ENCODE results near the gene ARHGEF4. TPM values are rescaled to one million over a fixed set of nuclear protein-coding genes. Genes with fewer than 3 reads are reported as not detected.
A peak's percentile ranks its signal among the peaks of the same experiment; 100 is the strongest.

ARHGEF4 gene
- total RNA-seq, 1 experiment from 2014 or later = 7.6 TPM

DNA sequence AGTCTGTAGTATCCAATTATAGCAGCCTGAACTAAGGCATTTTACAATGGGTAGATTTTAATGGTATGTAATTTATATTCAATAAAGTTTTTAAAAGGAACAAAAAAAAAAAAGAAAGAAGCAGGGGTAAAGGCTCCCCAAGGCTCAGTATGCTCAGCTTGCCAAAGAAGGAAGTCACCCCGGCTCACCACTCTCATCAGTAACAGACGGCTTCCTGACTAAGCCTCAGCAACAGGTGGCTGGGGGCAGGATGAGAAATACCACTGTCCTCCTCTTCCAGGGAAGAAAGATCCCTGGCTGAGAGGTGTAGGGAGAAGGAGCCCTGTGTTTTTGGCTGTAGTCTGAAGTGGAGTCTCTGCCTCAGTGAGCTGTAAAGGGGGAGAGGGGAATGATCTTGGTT is 121.2 kb downstream of the ARHGEF4 start:
- Histone ChIP-seq H3K36me3 (no peaks in the 10 kb centered on the region), H3K27me3 (peaks cover 3% of the 10 kb centered on the region), H3K4me3 (no peak overlapping the region), H3K9me3 (no peaks in the 10 kb centered on the region; the same call in 1 of the 2 replicates)
- DNase-seq = no peak

DNA sequence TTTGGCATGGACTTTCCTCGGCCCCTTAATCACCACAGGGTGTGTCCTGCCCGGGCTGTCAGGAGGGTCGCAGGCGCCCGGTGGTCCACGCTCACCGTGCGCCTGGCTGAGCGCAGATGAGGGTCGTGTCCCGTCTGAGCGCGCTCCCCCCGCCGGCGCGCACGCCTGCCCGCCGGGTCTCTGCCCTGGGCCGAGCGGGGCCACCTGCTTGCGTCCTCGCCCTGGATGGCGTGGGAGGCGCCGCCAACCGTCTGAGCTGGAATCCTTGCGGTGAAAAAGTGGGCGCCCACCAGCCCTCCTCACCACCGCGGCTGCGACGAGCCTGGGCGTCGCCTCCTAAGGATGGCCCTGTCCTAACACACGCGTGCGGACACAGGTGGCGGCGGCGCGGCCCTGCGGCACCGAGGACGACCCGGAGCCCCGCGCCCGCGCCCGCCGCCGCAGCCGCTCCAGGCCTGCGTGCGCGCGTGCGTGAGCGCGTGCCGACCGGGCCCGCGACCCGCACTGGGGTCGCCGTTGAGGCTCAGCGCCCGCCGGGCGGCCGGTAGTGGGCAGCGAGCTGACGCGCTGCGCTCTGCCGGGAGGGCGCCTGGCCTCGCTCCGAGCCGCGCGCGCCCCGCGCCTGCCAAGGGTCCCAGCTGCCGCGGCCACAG is 126.6 kb downstream of the ARHGEF4 start:
- Histone ChIP-seq H3K27me3 (peaks cover 14% of the 10 kb centered on the region), H3K9me3 (no peaks in the 10 kb centered on the region), H3K36me3 (no peaks in the 10 kb centered on the region), H3K4me3 (no peak overlapping the region)
- no peak for DNase-seq

DNA sequence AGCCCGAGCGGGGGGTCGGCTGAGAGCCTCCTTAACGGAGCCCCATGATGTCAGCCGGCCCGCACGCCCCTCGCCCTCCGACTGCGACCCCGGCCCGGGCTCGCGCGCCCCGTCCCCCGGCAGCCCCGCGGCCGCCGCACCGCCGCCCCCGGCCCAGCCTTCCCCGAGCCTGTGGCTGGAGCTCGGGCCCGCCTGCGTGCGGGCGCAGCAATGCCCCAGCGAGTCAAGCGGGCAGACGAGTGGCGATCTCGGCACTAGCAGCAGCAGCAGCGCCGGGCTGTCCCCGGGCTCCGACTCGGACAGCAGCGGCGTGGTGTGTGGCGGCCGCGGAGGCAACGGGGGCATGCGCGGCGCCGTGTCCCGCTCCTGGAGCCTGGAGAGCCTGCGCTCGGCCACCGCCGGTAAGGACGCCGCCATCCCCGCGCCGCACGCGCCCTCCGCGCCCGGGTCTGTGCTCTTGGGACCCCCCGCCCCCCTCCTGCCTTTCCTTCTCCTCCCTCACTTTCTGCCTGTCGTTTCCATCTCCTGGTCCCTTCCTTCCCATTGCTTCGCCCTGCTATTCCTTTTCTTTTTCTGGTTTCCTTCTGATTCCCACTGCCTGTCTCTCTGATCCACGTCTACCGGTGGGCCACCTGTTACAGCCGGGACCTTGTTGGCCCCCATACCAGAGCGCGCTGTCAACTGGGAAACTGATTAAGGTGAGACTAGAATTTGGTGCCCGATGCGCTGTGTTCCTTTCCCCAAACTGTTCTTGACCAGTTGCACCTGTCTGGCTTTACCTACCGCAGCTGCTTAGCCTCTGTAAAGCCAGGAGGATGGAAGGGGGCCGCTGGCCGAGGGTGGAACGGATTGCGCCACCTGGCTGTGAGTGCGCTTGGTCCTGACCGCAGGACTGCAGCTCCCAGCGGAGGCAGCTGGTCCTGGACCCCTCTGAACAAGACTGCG is 127.4 kb downstream of the ARHGEF4 start:
- Histone ChIP-seq H3K36me3 (no peaks in the 10 kb centered on the region), H3K27me3 (peaks cover 14% of the 10 kb centered on the region), H3K4me3 (no peak overlapping the region), H3K9me3 (no peaks in the 10 kb centered on the region)
- peak; percentile 28 for DNase-seq

DNA sequence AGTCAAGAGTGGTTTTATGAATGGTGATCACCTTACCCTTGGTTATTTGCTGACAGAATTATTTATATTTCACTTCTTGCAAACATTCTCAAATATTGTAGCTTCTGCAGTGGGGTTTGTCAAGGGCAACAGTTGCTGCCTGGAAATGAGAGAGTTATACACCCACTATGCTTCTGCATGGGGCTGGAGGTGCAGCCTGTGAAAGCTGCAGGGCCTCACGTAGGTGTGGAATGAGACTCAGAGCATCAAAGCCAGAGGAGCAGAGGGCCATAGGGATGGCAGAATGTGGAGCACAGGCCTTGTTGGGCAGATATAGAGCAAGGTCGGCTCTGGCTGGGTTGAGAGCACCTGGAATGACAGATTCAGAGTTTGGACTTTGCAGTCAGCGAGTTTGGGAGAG is 128.2 kb downstream of the ARHGEF4 start:
- Histone ChIP-seq H3K36me3 (no peaks in the 10 kb centered on the region), H3K9me3 (no peaks in the 10 kb centered on the region), H3K27me3 (peaks cover 14% of the 10 kb centered on the region), H3K4me3 (no peak overlapping the region)
- DNase-seq = no peak

DNA sequence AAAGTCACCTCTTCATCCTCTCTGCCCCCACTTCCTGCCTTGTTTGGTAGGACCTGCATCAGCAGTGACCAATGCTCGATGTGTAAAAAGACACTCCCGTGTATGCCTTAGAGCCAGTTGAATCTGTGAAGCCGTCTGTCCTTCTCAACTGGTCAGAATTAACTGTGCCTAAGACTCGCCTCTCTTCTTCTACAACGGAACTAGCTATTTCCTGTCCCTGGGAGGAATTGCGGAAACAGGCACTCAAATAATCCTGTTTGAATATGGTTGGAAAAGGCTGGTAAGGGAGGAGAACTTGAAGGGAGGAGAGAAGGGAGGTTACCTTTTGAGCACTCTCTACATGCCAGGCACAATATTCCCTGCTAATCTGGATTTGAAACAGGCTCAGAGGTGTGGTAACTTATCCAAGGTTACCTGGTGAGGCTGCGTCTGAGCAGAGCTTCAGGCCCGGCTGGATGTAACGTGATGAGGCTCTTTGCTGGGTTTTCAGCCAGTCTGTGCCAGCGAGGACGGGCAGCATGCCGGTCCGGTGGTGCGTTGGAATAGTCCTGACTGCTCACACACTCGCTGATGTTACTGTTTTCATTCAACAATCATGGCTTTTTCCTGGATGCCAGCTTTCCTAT is 129.5 kb downstream of the ARHGEF4 start:
- no peaks in the 10 kb centered on the region for H3K36me3 ChIP-seq
- H3K9me3 ChIP-seq = no peaks in the 10 kb centered on the region
- peaks cover 14% of the 10 kb centered on the region for H3K27me3 ChIP-seq
- H3K4me3 ChIP-seq = no peak overlapping the region
- DNase-seq = no peak

DNA sequence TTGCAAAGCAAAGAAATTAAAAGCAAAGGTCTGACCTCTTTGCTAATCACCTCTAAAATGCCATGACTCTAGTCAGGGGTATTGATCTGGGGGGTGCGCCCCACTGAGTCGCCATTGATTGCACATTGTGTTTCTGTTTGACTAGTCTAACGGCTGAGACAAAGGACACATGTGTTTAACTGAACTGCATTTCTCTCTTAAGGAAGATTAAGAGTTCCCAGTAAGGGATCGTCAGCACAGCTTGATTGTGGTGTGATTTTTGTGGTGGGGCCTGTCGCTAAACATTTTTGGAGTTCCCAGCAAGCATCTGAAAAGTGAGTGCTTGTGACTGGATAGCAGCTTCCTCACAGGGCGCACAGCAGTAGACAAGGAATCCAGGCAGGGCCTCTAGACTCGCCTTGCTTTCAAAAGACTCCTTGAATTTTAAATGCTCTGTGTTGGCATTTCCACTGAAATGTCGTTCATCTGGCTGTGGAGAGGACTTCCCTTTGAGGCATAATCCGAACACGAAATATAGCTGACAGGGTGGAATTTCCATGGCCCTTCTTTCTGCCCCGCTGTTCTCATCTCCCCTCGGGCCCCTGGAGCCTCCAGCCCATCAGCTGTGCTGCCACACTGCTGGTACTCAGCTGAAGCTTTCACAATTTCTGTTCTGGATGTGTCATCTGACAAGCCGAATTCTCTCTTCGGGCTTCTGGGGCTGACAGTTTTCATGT is 130.2 kb downstream of the ARHGEF4 start:
- Histone ChIP-seq H3K36me3 (no peaks in the 10 kb centered on the region), H3K4me3 (no peak overlapping the region), H3K9me3 (no peaks in the 10 kb centered on the region), H3K27me3 (peaks cover 14% of the 10 kb centered on the region)
- DNase-seq = no peak

DNA sequence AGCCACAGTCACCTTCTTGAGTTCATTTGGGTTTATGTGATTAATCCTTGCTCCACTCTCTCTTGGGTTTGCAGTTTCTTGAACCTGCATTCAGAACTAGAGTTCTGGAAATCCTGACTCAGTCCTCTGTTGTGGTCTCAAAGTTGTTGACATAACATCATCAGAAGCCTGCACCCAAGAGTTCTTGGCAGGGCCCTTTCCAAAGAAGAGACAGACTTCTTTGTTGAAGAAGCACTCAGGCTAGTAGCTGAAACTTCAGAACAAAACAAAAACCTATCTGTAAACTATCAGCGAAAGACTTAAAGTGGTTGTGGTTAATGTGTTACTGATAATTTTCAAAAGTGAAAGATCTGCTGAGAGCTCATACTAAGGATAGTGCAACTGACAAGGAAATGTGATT is 135.7 kb downstream of the ARHGEF4 start:
- Histone ChIP-seq H3K4me3 (no peak overlapping the region), H3K27me3 (no peaks in the 10 kb centered on the region), H3K36me3 (no peaks in the 10 kb centered on the region), H3K9me3 (peaks cover 1% of the 10 kb centered on the region)
- no peak for DNase-seq

DNA sequence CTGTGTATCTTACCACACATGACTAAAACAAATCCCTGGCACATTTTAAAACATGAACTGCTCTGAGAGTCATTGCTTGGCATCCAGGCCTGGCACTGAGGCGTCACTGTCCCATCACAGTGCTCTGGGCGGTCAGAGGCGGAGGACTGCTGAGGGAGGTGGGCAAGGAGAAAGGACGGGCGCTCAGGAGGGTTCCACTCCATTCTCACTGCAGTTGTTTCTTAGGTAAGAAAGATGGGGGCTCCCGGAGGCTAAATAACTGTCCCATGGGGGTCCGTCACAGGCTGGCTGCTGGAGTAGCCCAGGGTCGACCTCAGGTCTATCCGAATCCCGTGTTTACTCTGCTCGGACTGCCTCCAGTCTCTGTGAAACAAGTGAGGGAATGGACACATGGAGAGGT is 139.0 kb downstream of the ARHGEF4 start:
- Histone ChIP-seq H3K9me3 (peaks cover 5% of the 10 kb centered on the region), H3K36me3 (no peaks in the 10 kb centered on the region), H3K4me3 (no peak overlapping the region), H3K27me3 (no peaks in the 10 kb centered on the region)
- DNase-seq = no peak

DNA sequence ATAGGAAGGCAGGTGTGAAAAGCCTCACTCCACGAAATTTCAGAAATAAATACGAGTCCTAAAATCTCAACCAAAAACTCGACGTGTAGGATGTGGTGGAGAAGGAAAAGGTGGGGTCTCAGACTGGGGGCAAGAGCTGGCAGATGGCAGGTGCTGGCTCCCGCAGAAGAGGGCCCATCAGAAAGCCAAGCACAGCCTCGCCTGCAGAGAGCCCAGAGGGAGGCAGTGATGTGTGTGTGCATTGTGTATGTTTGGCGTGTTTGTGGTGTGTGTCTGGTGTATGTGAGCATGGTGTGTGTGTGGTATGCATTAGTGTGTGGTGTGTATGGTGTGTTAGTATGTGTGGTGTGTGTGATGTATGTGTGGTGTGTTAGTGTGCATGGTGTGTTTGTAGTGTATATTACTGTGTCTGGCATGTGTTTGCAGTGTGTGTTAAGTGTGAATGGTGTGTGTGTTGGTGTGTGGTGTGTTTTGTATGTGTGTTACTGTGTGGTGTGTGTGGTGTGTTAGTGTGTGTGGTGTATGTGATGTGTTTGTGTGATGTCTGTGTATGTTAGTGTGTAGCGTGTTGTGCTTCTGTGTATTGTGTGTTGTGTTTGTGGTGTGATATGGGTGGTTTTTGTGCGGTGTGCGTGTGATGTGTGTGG is 140.0 kb downstream of the ARHGEF4 start:
- Histone ChIP-seq H3K36me3 (no peaks in the 10 kb centered on the region), H3K9me3 (peaks cover 5% of the 10 kb centered on the region), H3K27me3 (no peaks in the 10 kb centered on the region), H3K4me3 (no peak overlapping the region)
- DNase-seq = no peak

DNA sequence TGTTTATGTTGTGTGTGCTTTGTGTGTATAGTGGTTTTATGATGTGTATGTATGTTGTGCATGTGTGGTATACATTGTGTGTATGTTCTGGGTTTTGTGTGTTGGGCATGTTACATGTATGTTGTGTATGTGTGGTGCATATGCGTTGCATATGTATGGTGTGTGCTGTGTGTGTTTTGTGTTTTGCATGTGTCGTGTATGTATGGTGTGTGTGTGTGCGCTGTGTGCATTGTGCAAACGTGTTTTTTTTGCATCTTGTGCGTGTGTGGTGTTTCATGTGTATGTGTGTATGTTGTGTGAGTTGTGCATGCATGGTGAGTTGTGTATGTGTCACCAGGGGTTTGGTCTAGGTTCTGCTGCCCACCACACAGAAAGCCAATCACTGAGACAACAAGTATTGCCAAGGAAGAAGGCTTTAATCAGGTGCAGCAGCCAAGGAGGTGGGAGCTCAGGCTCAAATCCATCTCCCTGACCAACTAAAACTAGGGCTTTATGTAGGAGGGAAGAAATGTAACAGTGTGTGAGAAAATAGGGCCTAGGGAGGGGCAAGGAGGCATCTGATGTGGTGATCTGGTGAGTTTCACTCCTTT is 140.8 kb downstream of the ARHGEF4 start:
- Histone ChIP-seq H3K27me3 (no peaks in the 10 kb centered on the region), H3K36me3 (no peaks in the 10 kb centered on the region), H3K9me3 (peaks cover 5% of the 10 kb centered on the region), H3K4me3 (no peak overlapping the region)
- DNase-seq = no peak

DNA sequence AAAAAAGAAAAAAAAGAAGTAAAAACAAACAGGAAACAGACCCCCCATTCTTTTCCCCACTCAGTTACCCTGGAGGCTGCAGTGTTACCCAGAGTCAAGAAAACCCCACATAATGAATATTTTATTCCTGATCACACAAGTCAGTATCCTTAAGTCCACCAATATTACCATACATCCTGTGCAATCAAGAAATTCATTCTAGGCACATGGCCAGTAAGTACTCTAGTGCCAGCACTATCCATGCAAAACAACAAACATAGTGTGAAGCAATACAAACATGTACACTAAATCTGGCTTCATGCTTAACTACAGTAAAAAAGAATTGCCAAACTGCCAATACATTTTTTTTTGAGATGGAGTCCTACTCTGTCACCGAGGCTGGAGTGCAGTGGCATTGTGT is 145.0 kb downstream of the ARHGEF4 start:
- Histone ChIP-seq H3K9me3 (peaks cover 5% of the 10 kb centered on the region), H3K4me3 (no peak overlapping the region), H3K36me3 (no peaks in the 10 kb centered on the region), H3K27me3 (no peaks in the 10 kb centered on the region)
- DNase-seq = no peak

DNA sequence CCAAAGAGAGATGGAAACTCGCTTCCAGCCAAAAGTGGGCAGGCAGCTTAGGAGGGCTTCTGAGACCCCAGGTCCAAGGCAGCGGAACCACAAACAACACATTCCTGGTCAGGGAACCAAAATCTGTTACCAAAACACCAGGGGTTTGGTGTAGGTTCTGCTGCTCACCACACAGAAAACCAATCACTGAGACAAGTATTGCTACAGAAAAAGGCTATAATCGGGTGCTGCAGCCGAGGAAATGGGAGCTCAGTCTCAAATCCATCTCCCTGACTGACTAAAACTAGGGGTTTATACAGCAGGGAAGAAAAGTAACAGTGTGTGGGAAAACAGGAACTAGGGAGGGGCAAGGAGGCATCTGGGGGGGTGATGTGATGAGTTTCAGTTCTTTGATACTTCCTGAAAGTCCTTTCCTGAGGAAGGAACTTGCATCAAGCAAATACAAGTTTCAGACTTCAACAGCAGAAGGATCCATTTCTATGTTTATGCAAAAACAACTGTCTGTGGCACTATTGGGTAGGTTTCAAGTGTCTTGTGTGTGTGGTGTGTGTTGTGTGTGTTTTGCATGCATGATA is 148.6 kb downstream of the ARHGEF4 start:
- no peaks in the 10 kb centered on the region for H3K27me3 ChIP-seq
- H3K4me3 ChIP-seq = no peak overlapping the region
- H3K36me3 ChIP-seq = no peaks in the 10 kb centered on the region
- DNase-seq = no peak
- no peaks in the 10 kb centered on the region for H3K9me3 ChIP-seq

DNA sequence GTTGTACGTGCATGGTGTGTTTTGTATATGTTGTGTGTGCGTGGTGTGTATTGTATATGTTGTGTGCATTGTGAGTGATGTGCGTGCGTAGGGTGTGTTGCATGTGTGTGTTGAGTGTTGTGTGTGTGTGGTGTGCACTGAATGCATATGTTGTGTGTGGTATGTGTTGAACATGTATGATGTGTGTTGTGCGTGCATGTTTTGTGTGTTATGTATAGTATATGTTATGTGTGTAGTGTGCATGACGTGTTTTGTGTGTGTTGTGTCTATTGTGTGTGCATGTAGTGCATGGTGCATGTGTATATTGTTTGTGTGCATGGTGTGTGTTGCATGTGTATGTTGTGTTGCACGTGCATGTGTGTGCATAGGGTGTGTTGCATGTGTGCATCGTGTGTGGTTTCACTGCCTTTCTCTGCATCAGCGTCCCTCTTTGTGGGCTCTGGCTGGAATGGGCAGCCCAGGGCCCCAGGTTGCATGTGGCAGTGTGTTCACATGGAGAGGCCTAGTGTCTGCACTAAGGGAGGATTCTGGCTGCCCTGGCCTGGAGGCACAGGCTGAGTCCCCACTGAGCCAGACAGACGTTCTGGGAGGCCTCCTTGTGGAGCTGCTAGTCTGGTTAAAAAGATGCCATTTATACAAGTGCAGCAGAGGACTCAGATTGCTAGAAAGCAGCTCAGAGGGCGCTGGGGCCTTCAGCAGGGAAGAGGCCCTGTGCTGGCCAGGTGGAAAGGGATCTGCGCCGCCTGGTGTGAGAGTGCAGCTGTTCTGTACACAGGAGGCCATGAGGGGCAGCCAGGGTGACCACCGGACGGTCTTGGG is 149.3 kb downstream of the ARHGEF4 start:
- H3K9me3 ChIP-seq = no peaks in the 10 kb centered on the region
- no peak overlapping the region for H3K4me3 ChIP-seq
- no peaks in the 10 kb centered on the region for H3K36me3 ChIP-seq
- H3K27me3 ChIP-seq = no peaks in the 10 kb centered on the region
- DNase-seq = no peak

DNA sequence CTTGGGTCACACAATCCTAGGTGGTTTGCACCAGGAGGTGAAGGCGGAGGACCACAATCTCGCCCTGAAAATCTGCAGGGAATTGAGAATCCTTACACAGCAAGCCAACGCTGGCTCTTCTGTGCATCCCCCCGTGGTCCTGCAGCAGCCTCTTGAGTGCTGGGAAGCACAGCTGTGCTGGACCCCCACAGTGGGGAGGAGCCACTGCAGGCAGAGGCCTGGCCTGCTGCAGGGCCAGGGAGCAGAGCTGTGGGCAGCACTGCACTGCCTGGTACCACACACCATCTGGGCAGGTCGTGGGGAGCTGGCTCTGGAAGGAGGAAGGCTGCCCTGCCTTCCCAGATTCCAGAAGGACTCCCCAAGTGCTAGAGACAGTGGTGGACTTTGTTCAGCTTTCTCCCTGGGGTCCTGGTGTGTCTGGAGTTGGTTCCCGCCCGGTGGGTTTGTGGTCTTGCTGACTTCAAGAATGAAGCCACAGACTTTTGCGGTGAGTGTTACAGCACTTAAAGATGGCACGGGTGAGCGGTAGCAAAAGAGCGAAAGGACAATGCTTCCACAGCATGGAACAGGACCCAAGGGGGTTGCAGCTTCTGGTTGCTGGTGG is 150.3 kb downstream of the ARHGEF4 start:
- DNase-seq = no peak
- no peaks in the 10 kb centered on the region for H3K9me3 ChIP-seq
- H3K36me3 ChIP-seq = no peaks in the 10 kb centered on the region
- no peaks in the 10 kb centered on the region for H3K27me3 ChIP-seq
- no peak overlapping the region for H3K4me3 ChIP-seq

Measured in MG63 (cell line).